Endothelial cell of umbilical vein (primary cell): ENCODE results near the gene POU3F1. TPM values are rescaled to one million over a fixed set of nuclear protein-coding genes. Genes with fewer than 3 reads are reported as not detected.

Experiments
- BruUV-seq: library from RNA; stranded (reverse); fragments of 400-500 nt; replicated peaks from 2 replicates; lab custom pipeline; 2021; lab: Mats Ljungman, UMichigan
- CTCF ChIA-PET: fragments of 300-600, 350-600 bp; sonication (Branson Sonifier 250); formaldehyde crosslinking; loops from one replicate; lab custom pipeline; 2021; ENCODE audit warnings: antibody characterized with exemption, inconsistent platforms; lab: Charles Lee
- POLR2A ChIA-PET: fragments of 300-600, 350-600 bp; sonication (Branson Sonifier 250); formaldehyde crosslinking; loops from one replicate; lab custom pipeline; 2021; ENCODE audit warnings: antibody characterized with exemption, inconsistent platforms; lab: Charles Lee
- DNase-seq: peaks from one replicate; pipeline ENCODE4 v3.0.0-alpha.2; 2011; ENCODE audit warnings: low read depth, low spot score
- FAIRE-seq: peaks from 2 replicates; lab custom pipeline; 2011; peaks lifted over from hg19 to GRCh38; lab: Jason Lieb, UNC
- H2AFZ ChIP-seq: 2 replicates; pipeline ENCODE4 v1.6.0; 2012; ENCODE audit warnings: low read depth, low read length, control low read depth, inconsistent platforms
- H3K27ac ChIP-seq: 2 replicates; pipeline ENCODE4 v1.5.1; 2011; ENCODE audit warnings: low read depth, mild to moderate bottlenecking, control low read depth, low read length, moderate library complexity; ENCODE audit not compliant: insufficient read depth
- H3K27me3 ChIP-seq, 2 experiments: 2 replicates each; pipeline versions ENCODE4 v1.6.0 to v1.6.1; 2011; ENCODE audit warnings: low read length in 2 of 2, mixed read lengths in 1 of 2; ENCODE audit not compliant: control insufficient read depth in 2 of 2, insufficient read depth in 2 of 2
- H3K36me3 ChIP-seq, 2 experiments: 2 replicates in 1 of 2; 3 replicates in 1 of 2; pipeline ENCODE4 v1.5.1; 2011; ENCODE audit warnings: low read length in 2 of 2, mild to moderate bottlenecking in 1 of 2, moderate library complexity in 1 of 2; ENCODE audit not compliant: control insufficient read depth in 2 of 2, insufficient read depth in 2 of 2; ENCODE audit errors: extremely low read depth in 1 of 2
- H3K4me1 ChIP-seq: 3 replicates; pipeline ENCODE4 v1.5.1; 2011; ENCODE audit warnings: mild to moderate bottlenecking, low read length; ENCODE audit not compliant: control insufficient read depth, insufficient read depth; ENCODE audit errors: extremely low read depth
- H3K4me2 ChIP-seq: 2 replicates; pipeline ENCODE4 v1.6.1; 2011; ENCODE audit warnings: low read length, control low read depth, mixed read lengths; ENCODE audit not compliant: insufficient read depth
- H3K4me3 ChIP-seq, 3 experiments: fragments of 200-600 bp in 1 of 3; sonication (generic), shearing (Covaris generic) in 1 of 3; replicated peaks in 1 of 3; 2 replicates each; pipeline ENCODE4 v1.5.1; 2011 to 2016; ENCODE audit warnings: control low read depth in 3 of 3, low read length in 3 of 3, mild to moderate bottlenecking in 2 of 3, inconsistent platforms in 1 of 3, low read depth in 1 of 3, moderate library complexity in 1 of 3; ENCODE audit not compliant: insufficient read depth in 1 of 3
- H3K79me2 ChIP-seq: 2 replicates; pipeline ENCODE4 v1.6.0; 2012; ENCODE audit warnings: low read length, inconsistent platforms; ENCODE audit not compliant: control insufficient read depth, insufficient read depth
- H3K9ac ChIP-seq: replicated peaks from 2 replicates; pipeline ENCODE3; 2011; ENCODE audit warnings: low read length, control low read depth; ENCODE audit not compliant: insufficient read depth; ENCODE audit errors: extremely low read depth
- H3K9me1 ChIP-seq: replicated peaks from 3 replicates; pipeline ENCODE4 v1.6.0; 2011; ENCODE audit warnings: mild to moderate bottlenecking, low read length; ENCODE audit not compliant: control insufficient read depth, insufficient read depth; ENCODE audit errors: extremely low read depth
- H3K9me3 ChIP-seq: replicated peaks from 2 replicates; pipeline ENCODE4 v1.5.1; 2012; ENCODE audit warnings: low read length, inconsistent platforms; ENCODE audit not compliant: control insufficient read depth, insufficient read depth
- H4K20me1 ChIP-seq: replicated peaks from 2 replicates; pipeline ENCODE3; 2011; ENCODE audit warnings: mild to moderate bottlenecking, low read length; ENCODE audit not compliant: control insufficient read depth, insufficient read depth; ENCODE audit errors: extremely low read depth
- EZH2 ChIP-seq: IDR thresholded peaks from 2 replicates; pipeline ENCODE4 v1.6.1; 2012; ENCODE audit warnings: borderline replicate concordance, low read depth, mild to moderate bottlenecking, moderate library complexity, low read length, inconsistent platforms; ENCODE audit not compliant: severe bottlenecking
- FOS ChIP-seq: IDR thresholded peaks from 2 replicates; pipeline ENCODE4 v1.6.1; 2011; ENCODE audit warnings: mild to moderate bottlenecking, low read length, moderate library complexity, borderline replicate concordance; ENCODE audit not compliant: insufficient read depth
- GATA2 ChIP-seq: IDR thresholded peaks from 2 replicates; pipeline ENCODE4 v1.7.0; 2011; ENCODE audit warnings: low read depth, mild to moderate bottlenecking, moderate library complexity, mixed read lengths, low read length; ENCODE audit not compliant: insufficient read length, insufficient read depth
- JUN ChIP-seq: IDR thresholded peaks from 2 replicates; pipeline ENCODE4 v1.6.1; 2011; ENCODE audit warnings: borderline replicate concordance, low read depth; ENCODE audit not compliant: insufficient read length, insufficient read depth
- MYC ChIP-seq: IDR thresholded peaks from one replicate; pipeline ENCODE4 v1.6.1; 2011; ENCODE audit warnings: mild to moderate bottlenecking, low read depth, low read length
- POLR2A ChIP-seq: IDR thresholded peaks from 2 replicates; pipeline ENCODE4 v1.6.1; 2012; ENCODE audit warnings: low read depth, mild to moderate bottlenecking, control low read depth, low read length
- POLR2AphosphoS5 ChIP-seq: IDR thresholded peaks from 2 replicates; pipeline ENCODE4 v1.6.1; 2012; ENCODE audit warnings: low read depth, mild to moderate bottlenecking, control low read depth, low read length, moderate library complexity; ENCODE audit not compliant: insufficient read depth
- dilution Hi-C: fragments of 300-500 bp; cut with MboI; formaldehyde crosslinking; loops from one replicate; pipeline ENCODE4 v1.15.0; 2019; ENCODE audit warnings: low sequenced_read_pairs; ENCODE audit not compliant: extremely low pct_ligation_motif_present
- intact Hi-C: fragments of 100-400 bp; cut with micrococcal nuclease; formaldehyde crosslinking; loops from one replicate; pipeline ENCODE4 v1.10.0; 2022
- polyA plus RNA-seq, 4 experiments: library from polyadenylated mRNA; depleted of rRNA in 3 of 4; stranded (reverse) in 3 of 4; unstranded in 1 of 4; fragments of >200 nt; gene quantifications; 2 replicates each; pipeline versions ENCODE4 v1.2.1 to v1.2.3, GENCODE V29; 2011 to 2012; ENCODE audit warnings: missing spikeins in 1 of 4
- total RNA-seq: library from RNA; stranded (reverse); gene quantifications from 2 replicates; pipeline ENCODE4 v1.2.3, GENCODE V29; 2021
- TF ChIP-seq, protein P1 (sequence below), 2 donors: IDR thresholded peaks; 1 replicate in 1 of 2; 2 replicates in 1 of 2; pipeline ENCODE4 v1.5.1; 2011; ENCODE audit warnings: low read length in 2 of 2, mild to moderate bottlenecking in 2 of 2, moderate library complexity in 2 of 2, control low read depth in 1 of 2, inconsistent platforms in 1 of 2, low read depth in 1 of 2; ENCODE audit not compliant: insufficient read depth in 1 of 2; ENCODE audit errors: extremely low read depth in 1 of 2
- TF ChIP-seq, protein P2 (sequence below): IDR thresholded peaks from 2 replicates; pipeline ENCODE4 v1.6.1; 2011; ENCODE audit not compliant: insufficient read depth, insufficient read length

The POU3F1 gene
- total and polyA plus RNA-seq, 2 donors (not counting 3 experiments of a cell fraction or from before 2014, with no cell fraction given), result not detected

DNA sequence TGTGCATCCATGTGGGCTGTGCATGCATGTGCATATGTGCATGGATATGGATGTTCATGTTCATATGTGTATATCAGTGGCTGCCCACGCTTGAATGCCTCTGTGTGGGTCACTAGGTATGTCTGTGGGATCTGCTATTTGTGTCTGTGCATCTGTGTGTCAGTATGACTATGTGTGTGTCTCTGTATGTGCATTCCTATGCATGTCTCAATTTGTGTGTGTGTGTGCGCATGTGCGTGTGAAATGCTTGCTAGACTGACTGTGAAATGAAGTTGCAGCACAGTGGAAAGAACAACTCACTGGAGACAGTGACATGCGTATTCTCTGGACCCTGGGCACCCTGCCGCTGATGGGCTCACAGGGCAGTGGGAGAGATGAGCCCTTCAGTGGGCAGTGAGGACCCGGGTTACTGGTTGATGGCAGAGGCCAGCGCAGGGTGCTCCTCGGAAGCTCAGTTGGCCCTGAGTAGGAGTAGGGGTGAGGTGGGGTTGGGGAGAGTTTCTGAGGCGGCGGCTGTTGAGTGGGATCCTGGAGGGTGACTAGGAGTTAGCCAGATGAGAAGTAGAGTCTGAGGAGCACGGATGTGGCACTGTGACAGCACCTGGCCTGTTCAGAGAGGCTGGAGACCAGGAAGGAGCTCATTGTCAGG is 43.2 kb upstream of the POU3F1 start:
- H3K4me2 ChIP-seq, result no peak overlapping the region
- no peaks in the 10 kb centered on the region for H4K20me1 ChIP-seq
- H3K9me3 ChIP-seq, result no peaks in the 10 kb centered on the region
- TF ChIP-seq JUN (no peak), EZH2 (no peak), POLR2A (no peak), POLR2AphosphoS5 (no peak), GATA2 (no peak), FOS (no peak), MYC (no peak)
- TF ChIP-seq, protein P1, sequence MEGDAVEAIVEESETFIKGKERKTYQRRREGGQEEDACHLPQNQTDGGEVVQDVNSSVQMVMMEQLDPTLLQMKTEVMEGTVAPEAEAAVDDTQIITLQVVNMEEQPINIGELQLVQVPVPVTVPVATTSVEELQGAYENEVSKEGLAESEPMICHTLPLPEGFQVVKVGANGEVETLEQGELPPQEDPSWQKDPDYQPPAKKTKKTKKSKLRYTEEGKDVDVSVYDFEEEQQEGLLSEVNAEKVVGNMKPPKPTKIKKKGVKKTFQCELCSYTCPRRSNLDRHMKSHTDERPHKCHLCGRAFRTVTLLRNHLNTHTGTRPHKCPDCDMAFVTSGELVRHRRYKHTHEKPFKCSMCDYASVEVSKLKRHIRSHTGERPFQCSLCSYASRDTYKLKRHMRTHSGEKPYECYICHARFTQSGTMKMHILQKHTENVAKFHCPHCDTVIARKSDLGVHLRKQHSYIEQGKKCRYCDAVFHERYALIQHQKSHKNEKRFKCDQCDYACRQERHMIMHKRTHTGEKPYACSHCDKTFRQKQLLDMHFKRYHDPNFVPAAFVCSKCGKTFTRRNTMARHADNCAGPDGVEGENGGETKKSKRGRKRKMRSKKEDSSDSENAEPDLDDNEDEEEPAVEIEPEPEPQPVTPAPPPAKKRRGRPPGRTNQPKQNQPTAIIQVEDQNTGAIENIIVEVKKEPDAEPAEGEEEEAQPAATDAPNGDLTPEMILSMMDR (IDR thresholded peaks at IDR 0.05; ENCODE audit: extremely low read depth in 1 of 2, insufficient read depth in 1 of 2, low read depth in 1 of 2, low read length in 2 of 2), result no peak
- TF ChIP-seq, protein P2, sequence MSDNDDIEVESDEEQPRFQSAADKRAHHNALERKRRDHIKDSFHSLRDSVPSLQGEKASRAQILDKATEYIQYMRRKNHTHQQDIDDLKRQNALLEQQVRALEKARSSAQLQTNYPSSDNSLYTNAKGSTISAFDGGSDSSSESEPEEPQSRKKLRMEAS, result no peak
- no peaks in the 10 kb centered on the region for H3K36me3 ChIP-seq
- no TSS peak for BruUV-seq
- CTCF ChIA-PET, result no interaction called here
- FAIRE-seq (no peak), DNase-seq (no peak)
- intact Hi-C loops, result no loop called here
- POLR2A ChIA-PET, result no interaction called here
- H3K4me1 ChIP-seq, result no peaks in the 10 kb centered on the region
- no peaks in the 10 kb centered on the region for H3K9me1 ChIP-seq
- H3K79me2 ChIP-seq, result no peaks in the 10 kb centered on the region
- no peak overlapping the region for H3K4me3 ChIP-seq
- no peak overlapping the region for H2AFZ ChIP-seq
- peaks cover 0 to 2% of the 10 kb centered on the region in 2 experiments for H3K27me3 ChIP-seq
- no peak overlapping the region for H3K27ac ChIP-seq
- dilution Hi-C loops, result no loop called here
- no peak overlapping the region for H3K9ac ChIP-seq
